Progenitor cell of endocrine pancreas (in vitro differentiated cells): ENCODE measurements around the gene TSPAN2. TPM values are rescaled to one million over a fixed set of nuclear protein-coding genes. Genes with fewer than 3 reads are reported as not detected.

Source experiments
- DNase-seq: peaks from one replicate; pipeline ENCODE4 v3.0.0; 2021; ENCODE audit warnings: low spot score; ENCODE audit not compliant: unreplicated experiment
- H3K27ac Mint-ChIP-seq: 2 replicates; pipeline ENCODE4 v1.8.0; 2021; ENCODE audit warnings: mild to moderate bottlenecking, moderate library complexity, mixed read lengths
- H3K27me3 Mint-ChIP-seq: 2 replicates; pipeline ENCODE4 v1.8.0; 2021; ENCODE audit warnings: mixed read lengths
- H3K36me3 Mint-ChIP-seq: 2 replicates; pipeline ENCODE4 v1.8.0; 2022; ENCODE audit warnings: mixed read lengths; ENCODE audit not compliant: insufficient read depth
- H3K4me1 Mint-ChIP-seq: 2 replicates; pipeline ENCODE4 v1.8.0; 2021; ENCODE audit warnings: low read depth, mixed read lengths
- H3K4me3 Mint-ChIP-seq: 2 replicates; pipeline ENCODE4 v1.8.0; 2021; ENCODE audit warnings: low read depth, mild to moderate bottlenecking, moderate library complexity, mixed read lengths
- H3K9me3 Mint-ChIP-seq: 2 replicates; pipeline ENCODE4 v1.8.0; 2021; ENCODE audit warnings: low read depth, mixed read lengths
- CTCF ChIP-seq: fragments of 200-600 bp; sonication (generic); IDR thresholded peaks from one replicate; pipeline ENCODE4 v1.5.0; 2021; ENCODE audit warnings: antibody characterized with exemption, mild to moderate bottlenecking; ENCODE audit not compliant: unreplicated experiment
- total RNA-seq: library from RNA; stranded (reverse); gene quantifications from 2 replicates; pipeline ENCODE4 v1.2.1, GENCODE V29; 2021

Gene TSPAN2
- total RNA-seq, 1 donor from 2014 or later: 22.5 TPM

- H3K9me3 Mint-ChIP-seq: peaks cover 2% of the 10 kb centered on the region
- H3K4me1 Mint-ChIP-seq: peaks cover 11% of the 10 kb centered on the region
Measured at GRCh38 chr1:115064461-115064860, 24.8 kb downstream of the TSPAN2 start.

GRCh38 chr1:115063228-115063901 is 25.9 kb downstream of the TSPAN2 start:
- no peaks in the 10 kb centered on the region for H3K27me3 Mint-ChIP-seq
- no peak for TF ChIP-seq CTCF
- H3K9me3 Mint-ChIP-seq: peaks cover 2% of the 10 kb centered on the region
- no peak overlapping the region for H3K4me3 Mint-ChIP-seq
- no peak for DNase-seq
- H3K27ac Mint-ChIP-seq: no peak overlapping the region
- H3K4me1 Mint-ChIP-seq: peaks cover 7% of the 10 kb centered on the region
- H3K36me3 Mint-ChIP-seq: peaks cover 14% of the 10 kb centered on the region

More at GRCh38 chr1:115064461-115064860, 24.8 kb downstream of the TSPAN2 start:
- DNase-seq: no peak
- Mint-ChIP-seq H3K4me3 (no peak overlapping the region), H3K27ac (no peak overlapping the region), H3K36me3 (peaks cover 12% of the 10 kb centered on the region), H3K27me3 (no peaks in the 10 kb centered on the region)
- TF ChIP-seq CTCF: no peak

GRCh38 chr1:115062542-115063004 is 26.7 kb downstream of the TSPAN2 start:
- no peak for TF ChIP-seq CTCF
- H3K4me1 Mint-ChIP-seq: peaks cover 7% of the 10 kb centered on the region
- H3K27me3 Mint-ChIP-seq: no peaks in the 10 kb centered on the region
- peaks cover 2% of the 10 kb centered on the region for H3K9me3 Mint-ChIP-seq
- H3K36me3 Mint-ChIP-seq: peaks cover 14% of the 10 kb centered on the region
- H3K4me3 Mint-ChIP-seq: no peak overlapping the region
- no peak overlapping the region for H3K27ac Mint-ChIP-seq
- no peak for DNase-seq

GRCh38 chr1:115060501-115060900 is 28.8 kb downstream of the TSPAN2 start:
- no peak overlapping the region for H3K4me3 Mint-ChIP-seq
- no peaks in the 10 kb centered on the region for H3K9me3 Mint-ChIP-seq
- TF ChIP-seq CTCF: no peak
- DNase-seq: no peak
- H3K27me3 Mint-ChIP-seq: no peaks in the 10 kb centered on the region
- peaks cover 11% of the 10 kb centered on the region for H3K36me3 Mint-ChIP-seq
- H3K27ac Mint-ChIP-seq: no peak overlapping the region
- H3K4me1 Mint-ChIP-seq: peaks cover 7% of the 10 kb centered on the region

- no peak for TF ChIP-seq CTCF
- H3K36me3 Mint-ChIP-seq: peaks cover 10% of the 10 kb centered on the region
- H3K27me3 Mint-ChIP-seq: no peaks in the 10 kb centered on the region
- H3K9me3 Mint-ChIP-seq: no peaks in the 10 kb centered on the region
- H3K4me3 Mint-ChIP-seq: no peak overlapping the region
- peaks cover 7% of the 10 kb centered on the region for H3K4me1 Mint-ChIP-seq
- DNase-seq: no peak
- H3K27ac Mint-ChIP-seq: no peak overlapping the region
Measured at GRCh38 chr1:115059316-115059715, 30.0 kb downstream of the TSPAN2 start.
